HG02870 (cell line): Measurements from ENCODE around the gene RAE1.
"Not testable (repeated sequence)": the region's sequence is repeated elsewhere in the genome, so short reads cannot be mapped to it uniquely, and the experiment has no call there.

Experiments used
- ATAC-seq: cut with Tn5 transposase; IDR thresholded peaks from one replicate; pipeline ENCODE4 v1.9.1; 2021; ENCODE audit warnings: mild to moderate bottlenecking, moderate library complexity; ENCODE audit not compliant: unreplicated experiment

The RAE1 gene

GRCh38 chr20:57411406-57412283, 60.6 kb downstream of the RAE1 start:
- ATAC-seq: no peak

- ATAC-seq: no peak
Measured at GRCh38 chr20:57412347-57413029, 61.4 kb downstream of the RAE1 start.

- ATAC-seq: no peak
Measured at GRCh38 chr20:57413986-57414385, 62.9 kb downstream of the RAE1 start.

GRCh38 chr20:57414867-57415592, 64.0 kb downstream of the RAE1 start:
- no peak for ATAC-seq

GRCh38 chr20:57415771-57416170, 64.7 kb downstream of the RAE1 start:
- ATAC-seq: no peak

GRCh38 chr20:57416296-57417022, 65.4 kb downstream of the RAE1 start:
- no peak for ATAC-seq

GRCh38 chr20:57417051-57417689, 66.1 kb downstream of the RAE1 start:
- ATAC-seq: no peak

GRCh38 chr20:57417830-57418780, 67.0 kb downstream of the RAE1 start:
- ATAC-seq: no peak

GRCh38 chr20:57419479-57419878, 68.4 kb downstream of the RAE1 start:
- not testable (repeated sequence) for ATAC-seq

- ATAC-seq: no peak
Measured at GRCh38 chr20:57420571-57421252, 69.7 kb downstream of the RAE1 start.

GRCh38 chr20:57421253-57422220, 70.5 kb downstream of the RAE1 start:
- no peak for ATAC-seq

- ATAC-seq: no peak
Measured at GRCh38 chr20:57422254-57422653, 71.2 kb downstream of the RAE1 start.

GRCh38 chr20:57425150-57426013, 74.3 kb downstream of the RAE1 start:
- ATAC-seq: no peak

GRCh38 chr20:57426271-57426689, 75.2 kb downstream of the RAE1 start:
- no peak for ATAC-seq

- no peak for ATAC-seq
Measured at GRCh38 chr20:57426831-57427230, 75.8 kb downstream of the RAE1 start.

- ATAC-seq: no peak
Measured at GRCh38 chr20:57428324-57429158, 77.5 kb downstream of the RAE1 start.
